Fibroblast of lung (primary cell): Measurements from ENCODE around the gene NOS3. TPM values are rescaled to one million over a fixed set of nuclear protein-coding genes. Genes with fewer than 3 reads are reported as not detected.

ENCODE experiments used
- DNase-seq, 2 donors: peaks; one replicate each; pipeline versions ENCODE4 v3.0.0 to v3.0.0-alpha.2; 2010; ENCODE audit warnings: low read depth in 2 of 2
- H2AFZ ChIP-seq: 2 replicates; pipeline ENCODE4 v1.5.1; 2012; ENCODE audit warnings: low read length, control low read depth, inconsistent platforms
- H3K27ac ChIP-seq: 2 replicates; pipeline ENCODE4 v1.5.1; 2011; ENCODE audit warnings: low read length, control low read depth; ENCODE audit not compliant: insufficient read depth
- H3K27me3 ChIP-seq: 2 replicates; pipeline ENCODE4 v1.5.1; 2011; ENCODE audit warnings: mild to moderate bottlenecking, low read length; ENCODE audit not compliant: control insufficient read depth, insufficient read depth
- H3K36me3 ChIP-seq: 2 replicates; pipeline ENCODE4 v1.5.1; 2011; ENCODE audit warnings: low read length; ENCODE audit not compliant: control insufficient read depth, insufficient read depth
- H3K4me1 ChIP-seq: 2 replicates; pipeline ENCODE4 v1.5.1; 2011; ENCODE audit warnings: low read length; ENCODE audit not compliant: control insufficient read depth, insufficient read depth; ENCODE audit errors: extremely low read depth
- H3K4me2 ChIP-seq: 2 replicates; pipeline ENCODE4 v1.5.1; 2011; ENCODE audit warnings: low read length, control low read depth; ENCODE audit not compliant: insufficient read depth; ENCODE audit errors: extremely low read depth
- H3K4me3 ChIP-seq, 4 experiments: fragments of 200-600 bp in 1 of 4; sonication (generic) in 1 of 4; replicated peaks in 1 of 4; 2 replicates each; pipeline ENCODE4 v1.5.1; 2011 to 2016; ENCODE audit warnings: low read length in 4 of 4, low read depth in 3 of 4, mild to moderate bottlenecking in 3 of 4, control low read depth in 2 of 4, inconsistent platforms in 1 of 4, mixed read lengths in 1 of 4; ENCODE audit not compliant: insufficient read depth in 1 of 4; ENCODE audit errors: control extremely low read depth in 1 of 4
- H3K79me2 ChIP-seq: 2 replicates; pipeline ENCODE4 v1.5.1; 2012; ENCODE audit warnings: mild to moderate bottlenecking, low read length, inconsistent platforms; ENCODE audit not compliant: control insufficient read depth, insufficient read depth
- H3K9ac ChIP-seq: 2 replicates; pipeline ENCODE4 v1.5.1; 2011; ENCODE audit warnings: mild to moderate bottlenecking, low read length, control low read depth; ENCODE audit not compliant: insufficient read depth
- H3K9me3 ChIP-seq: 2 replicates; pipeline ENCODE4 v1.5.1; 2012; ENCODE audit warnings: low read depth, low read length; ENCODE audit not compliant: control insufficient read depth, insufficient read depth
- H4K20me1 ChIP-seq: 2 replicates; pipeline ENCODE4 v1.5.1; 2011; ENCODE audit warnings: low read length; ENCODE audit not compliant: control insufficient read depth, insufficient read depth; ENCODE audit errors: extremely low read depth
- EZH2 ChIP-seq: IDR thresholded peaks from 2 replicates; pipeline ENCODE4 v1.5.1; 2012; ENCODE audit warnings: low read length, control low read depth, mild to moderate bottlenecking; ENCODE audit errors: missing control alignments
- polyA plus RNA-seq, 2 donors: library from polyadenylated mRNA; depleted of rRNA in 1 of 2; stranded (reverse) in 1 of 2; unstranded in 1 of 2; fragments of >200 nt; gene quantifications; 2 replicates each; pipeline ENCODE4 v1.2.1, GENCODE V29; 2011 to 2012; ENCODE audit warnings: missing spikeins in 1 of 2
- total RNA-seq: library from RNA; depleted of rRNA; stranded (reverse); fragments of >200 nt; gene quantifications from 2 replicates; pipeline ENCODE4 v1.2.1, GENCODE V29; 2014
- TF ChIP-seq, protein P1 (sequence below), 2 donors: IDR thresholded peaks in 1 of 2; conservative IDR thresholded peaks in 1 of 2; 1 replicate in 1 of 2; 2 replicates in 1 of 2; pipeline ENCODE4 v1.5.1; 2011 to 2012; ENCODE audit warnings: low read length in 2 of 2, control low read depth in 1 of 2, inconsistent platforms in 1 of 2, low read depth in 1 of 2, mild to moderate bottlenecking in 1 of 2

NOS3 gene
- total and polyA plus RNA-seq, 2 donors (not counting 1 experiment from before 2014, with no cell fraction given): 0.12 to 0.50 TPM

DNA sequence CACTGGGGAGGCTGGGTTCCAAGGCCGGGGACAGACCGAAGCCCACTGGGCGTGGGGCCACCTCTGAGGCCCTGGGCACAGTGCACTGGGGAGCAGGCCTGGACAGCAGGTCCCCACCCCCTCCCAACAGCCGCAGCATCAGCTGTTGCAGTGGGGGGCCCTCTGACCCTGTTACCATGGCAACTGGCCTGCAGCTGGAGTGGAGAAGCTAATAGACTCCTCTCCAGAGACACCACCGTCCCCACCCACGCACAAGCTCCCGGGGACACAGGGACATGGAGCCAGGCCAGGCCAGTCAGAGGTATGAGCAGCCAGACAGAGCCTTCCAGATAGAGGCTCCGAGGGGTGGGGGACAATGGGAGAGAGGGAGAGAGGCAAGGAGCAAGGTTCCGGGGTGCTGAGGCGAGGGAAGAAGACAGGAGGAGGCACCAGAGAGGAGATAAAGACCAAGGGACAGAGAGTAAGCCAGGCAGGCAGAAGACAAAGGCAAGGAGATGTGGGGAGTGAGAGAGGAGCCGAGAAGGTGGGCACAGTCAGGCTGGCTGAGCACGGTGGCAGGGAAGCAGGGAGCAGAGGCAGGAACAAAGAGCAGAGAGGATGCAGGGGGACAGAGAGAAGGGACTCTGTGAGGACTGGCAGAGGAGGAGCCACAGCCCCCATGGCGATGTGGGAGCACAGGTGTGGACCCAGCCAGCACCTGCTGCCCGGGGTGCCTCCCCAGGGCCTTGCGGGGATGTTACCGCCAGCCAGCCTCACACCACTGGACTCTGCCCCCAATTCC is 19.4 kb upstream of the NOS3 start:
- TF ChIP-seq, protein P1, sequence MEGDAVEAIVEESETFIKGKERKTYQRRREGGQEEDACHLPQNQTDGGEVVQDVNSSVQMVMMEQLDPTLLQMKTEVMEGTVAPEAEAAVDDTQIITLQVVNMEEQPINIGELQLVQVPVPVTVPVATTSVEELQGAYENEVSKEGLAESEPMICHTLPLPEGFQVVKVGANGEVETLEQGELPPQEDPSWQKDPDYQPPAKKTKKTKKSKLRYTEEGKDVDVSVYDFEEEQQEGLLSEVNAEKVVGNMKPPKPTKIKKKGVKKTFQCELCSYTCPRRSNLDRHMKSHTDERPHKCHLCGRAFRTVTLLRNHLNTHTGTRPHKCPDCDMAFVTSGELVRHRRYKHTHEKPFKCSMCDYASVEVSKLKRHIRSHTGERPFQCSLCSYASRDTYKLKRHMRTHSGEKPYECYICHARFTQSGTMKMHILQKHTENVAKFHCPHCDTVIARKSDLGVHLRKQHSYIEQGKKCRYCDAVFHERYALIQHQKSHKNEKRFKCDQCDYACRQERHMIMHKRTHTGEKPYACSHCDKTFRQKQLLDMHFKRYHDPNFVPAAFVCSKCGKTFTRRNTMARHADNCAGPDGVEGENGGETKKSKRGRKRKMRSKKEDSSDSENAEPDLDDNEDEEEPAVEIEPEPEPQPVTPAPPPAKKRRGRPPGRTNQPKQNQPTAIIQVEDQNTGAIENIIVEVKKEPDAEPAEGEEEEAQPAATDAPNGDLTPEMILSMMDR (conservative IDR thresholded peaks at IDR 0.05 in 1 of 2, IDR thresholded peaks at IDR 0.05 in 1 of 2; ENCODE audit: low read depth in 1 of 2, low read length in 2 of 2): no peak
- no peak for TF ChIP-seq EZH2
- H3K9me3 ChIP-seq: no peaks in the 10 kb centered on the region
- H3K79me2 ChIP-seq: no peaks in the 10 kb centered on the region
- no peak overlapping the region for H2AFZ ChIP-seq
- no peaks in the 10 kb centered on the region for H3K36me3 ChIP-seq
- H3K9ac ChIP-seq: no peak overlapping the region
- H3K4me2 ChIP-seq: no peak overlapping the region
- H3K4me1 ChIP-seq: no peaks in the 10 kb centered on the region
- DNase-seq: no peak
- no peak overlapping the region for H3K4me3 ChIP-seq
- no peak overlapping the region for H3K27ac ChIP-seq
- peaks cover 57% of the 10 kb centered on the region for H3K27me3 ChIP-seq
- no peaks in the 10 kb centered on the region for H4K20me1 ChIP-seq

DNA sequence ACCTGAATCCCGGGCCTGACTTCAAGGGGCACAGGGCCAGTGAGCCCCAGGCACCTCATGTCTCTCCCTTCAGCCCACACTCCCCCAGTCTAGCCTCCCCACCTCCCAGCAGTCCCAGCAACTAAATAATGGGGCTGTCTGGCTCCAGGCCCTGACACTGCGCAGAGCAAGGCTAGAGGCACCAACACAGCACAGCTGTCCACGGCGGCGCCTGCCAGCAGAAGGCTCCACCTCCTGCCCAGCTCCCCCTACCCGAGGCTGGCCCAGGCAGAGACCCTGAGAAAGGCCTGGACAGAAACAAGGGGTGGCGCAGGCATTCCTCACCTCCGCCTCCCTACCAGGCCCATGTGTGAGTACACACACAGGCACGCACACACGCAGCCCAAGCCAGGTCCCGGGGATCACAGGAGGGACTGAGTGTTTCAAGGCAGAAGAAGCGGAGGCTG is 18.8 kb upstream of the NOS3 start:
- Histone ChIP-seq H3K27me3 (peaks cover 61% of the 10 kb centered on the region), H3K4me1 (no peaks in the 10 kb centered on the region), H3K27ac (no peak overlapping the region), H4K20me1 (no peaks in the 10 kb centered on the region), H3K9me3 (no peaks in the 10 kb centered on the region), H2AFZ (no peak overlapping the region), H3K4me3 (no peak overlapping the region), H3K9ac (no peak overlapping the region), H3K79me2 (no peaks in the 10 kb centered on the region), H3K4me2 (no peak overlapping the region), H3K36me3 (no peaks in the 10 kb centered on the region)
- peak; percentile 25 to 36 for DNase-seq
- no peak for TF ChIP-seq EZH2
- TF ChIP-seq, protein P1 (conservative IDR thresholded peaks at IDR 0.05 in 1 of 2, IDR thresholded peaks at IDR 0.05 in 1 of 2; ENCODE audit: low read depth in 1 of 2, low read length in 2 of 2): no peak

DNA sequence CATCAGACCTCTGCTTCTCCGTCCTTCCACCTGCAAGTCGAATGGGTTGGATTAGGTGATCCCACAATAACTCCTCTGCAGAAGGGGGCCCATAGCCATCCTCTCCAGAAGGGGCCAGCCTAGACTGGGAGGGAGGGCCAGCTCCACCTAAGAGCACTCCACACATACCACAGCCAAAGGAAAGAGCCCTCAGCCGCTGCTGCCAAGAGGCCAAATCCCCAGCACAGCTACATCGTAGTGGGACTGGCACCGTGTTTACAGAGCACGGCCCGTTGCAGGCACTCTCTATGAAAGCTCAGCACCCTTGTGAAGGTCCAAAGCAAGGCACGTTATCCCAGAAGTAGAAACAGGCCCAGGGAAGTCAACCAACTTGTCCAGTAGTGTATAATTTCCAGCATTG is 18.1 kb upstream of the NOS3 start:
- TF ChIP-seq EZH2: no peak
- TF ChIP-seq, protein P1 (conservative IDR thresholded peaks at IDR 0.05 in 1 of 2, IDR thresholded peaks at IDR 0.05 in 1 of 2; ENCODE audit: low read depth in 1 of 2, low read length in 2 of 2): no peak

More for the DNA sequence above, 18.1 kb upstream of the NOS3 start:
- Histone ChIP-seq H3K4me3 (no peak overlapping the region), H3K27ac (no peak overlapping the region), H3K27me3 (peaks cover 65% of the 10 kb centered on the region), H3K9me3 (no peaks in the 10 kb centered on the region), H3K36me3 (no peaks in the 10 kb centered on the region), H3K79me2 (no peaks in the 10 kb centered on the region), H4K20me1 (no peaks in the 10 kb centered on the region), H3K4me1 (no peaks in the 10 kb centered on the region), H2AFZ (no peak overlapping the region), H3K9ac (no peak overlapping the region), H3K4me2 (no peak overlapping the region)
- DNase-seq: no peak
